GM20431 (cell line): Measurements from ENCODE around the gene AR.

Experiments used
- in situ Hi-C: fragments of 300-500 bp; cut with MseI, MboI; formaldehyde crosslinking; loops from one replicate; pipeline ENCODE4 v1.15.0; 2020; ENCODE audit warnings: low sequenced_read_pairs; ENCODE audit not compliant: unreplicated experiment

The AR gene

GRCh38 chrX:67543818-67544217, at the start of gene AR:
AR (plus strand) TSS chrX:67544021; CDS start chrX:67545147, 1,126 bp downstream.
- in situ Hi-C loops, result no loop called here

- in situ Hi-C loops, result no loop called here
These were observed 43.2 kb upstream of the AR start for GRCh38 chrX:67500617-67501016.

- in situ Hi-C loops, result no loop called here
These were observed 40.8 kb upstream of the AR start for GRCh38 chrX:67503004-67503403.

- in situ Hi-C loops, result no loop called here
These were observed 40.4 kb upstream of the AR start for GRCh38 chrX:67503453-67503852.

- in situ Hi-C loops, result no loop called here
These were observed 23.1 kb upstream of the AR start for GRCh38 chrX:67520671-67521070.

- in situ Hi-C loops, result no loop called here
These were observed 20.7 kb upstream of the AR start for GRCh38 chrX:67523002-67523681.

- in situ Hi-C loops, result no loop called here
These were observed 19.9 kb upstream of the AR start for GRCh38 chrX:67523932-67524331.

GRCh38 chrX:67524428-67524827, 19.4 kb upstream of the AR start:
- in situ Hi-C loops, result no loop called here

- in situ Hi-C loops, result no loop called here
These were observed 18.7 kb upstream of the AR start for GRCh38 chrX:67524950-67525691.

GRCh38 chrX:67536564-67536963, 7.3 kb upstream of the AR start:
- in situ Hi-C loops, result no loop called here

- in situ Hi-C loops, result no loop called here
These were observed 5.4 kb upstream of the AR start for GRCh38 chrX:67538383-67538782.

GRCh38 chrX:67544281-67545035, 637 bp downstream of the AR start:
- in situ Hi-C loops, result no loop called here

- in situ Hi-C loops, result no loop called here
These were observed 1.4 kb downstream of the AR start for GRCh38 chrX:67545036-67545821.

- in situ Hi-C loops, result no loop called here
These were observed 2.2 kb downstream of the AR start for GRCh38 chrX:67545893-67546495.

- in situ Hi-C loops, result no loop called here
These were observed 2.9 kb downstream of the AR start for GRCh38 chrX:67546496-67547423.

GRCh38 chrX:67555578-67556203, 11.9 kb downstream of the AR start:
- in situ Hi-C loops, result no loop called here

- in situ Hi-C loops, result no loop called here
These were observed 14.4 kb downstream of the AR start for GRCh38 chrX:67558267-67558666.
